K562 (cell line): ENCODE results near the gene CDCP1. TPM values are rescaled to one million over a fixed set of nuclear protein-coding genes. Genes with fewer than 3 reads are reported as not detected.
A peak's percentile ranks its signal among the peaks of the same experiment; 100 is the strongest.

Experiments
- BCL6 ChIP-seq: fragments of 250-450 bp; sonication (Bioruptor Pico); IDR thresholded peaks from 2 replicates; pipeline ENCODE4 v1.4.0; 2020
- CCNT2 ChIP-seq: IDR thresholded peaks from 2 replicates; pipeline ENCODE4 v1.6.1; 2011; ENCODE audit warnings: borderline replicate concordance, low read depth, mild to moderate bottlenecking, moderate library complexity, mixed read lengths, low read length; ENCODE audit not compliant: insufficient read length; ENCODE audit errors: extremely low read depth
- COPS2 ChIP-seq: fragments of 450-650 bp; conservative IDR thresholded peaks from 2 replicates; pipeline ENCODE4 v1.6.1; 2016; ENCODE audit warnings: mild to moderate bottlenecking, moderate library complexity
- CREM ChIP-seq: IDR thresholded peaks from 2 replicates; pipeline ENCODE4 v1.6.1; 2014; ENCODE audit warnings: antibody characterized with exemption, low read depth
- CTBP1 ChIP-seq: fragments of 450-650 bp; IDR thresholded peaks from 2 replicates; pipeline ENCODE4 v1.6.1; 2016; ENCODE audit warnings: borderline replicate concordance
- DMBX1 ChIP-seq: fragments of 250-450 bp; sonication (Bioruptor Pico); IDR thresholded peaks from 2 replicates; pipeline ENCODE4 v1.8.0; 2022; ENCODE audit warnings: inconsistent platforms, mild to moderate bottlenecking, moderate library complexity, borderline replicate concordance
- EGR1 ChIP-seq: fragments of 450-650 bp; conservative IDR thresholded peaks from 2 replicates; pipeline ENCODE4 v1.6.1; 2017; ENCODE audit warnings: mild to moderate bottlenecking
- KDM1A ChIP-seq, 2 experiments: fragments of 450-650 bp; IDR thresholded peaks; 2 replicates each; pipeline ENCODE4 v1.6.1; 2016; ENCODE audit warnings: mild to moderate bottlenecking in 2 of 2
- NCOA1 ChIP-seq: fragments of 450-650 bp; IDR thresholded peaks from 2 replicates; pipeline ENCODE4 v1.6.1; 2016; ENCODE audit warnings: low read depth
- PPARD ChIP-seq: fragments of 250-450 bp; sonication (Bioruptor Pico); IDR thresholded peaks from 2 replicates; pipeline ENCODE4 v1.8.0; 2022; ENCODE audit warnings: inconsistent platforms, mild to moderate bottlenecking, moderate library complexity
- RFX7 ChIP-seq: fragments of 250-450 bp; sonication (Bioruptor Pico); IDR thresholded peaks from 2 replicates; pipeline ENCODE4 v1.5.1; 2021; ENCODE audit warnings: mild to moderate bottlenecking
- TBL1XR1 ChIP-seq, 2 experiments: IDR thresholded peaks; 2 replicates each; pipeline ENCODE4 v1.6.1; 2012; ENCODE audit warnings: improper control_type of control experiment in 2 of 2, low read length in 2 of 2, mild to moderate bottlenecking in 1 of 2
- TEAD4 ChIP-seq, 2 experiments: sonication (generic) in 1 of 2; formaldehyde crosslinking in 1 of 2; IDR thresholded peaks; 2 replicates each; pipeline versions ENCODE4 v1.6.1 to v1.8.0; 2012 to 2022; ENCODE audit warnings: borderline replicate concordance in 1 of 2, inconsistent platforms in 1 of 2, low read length in 1 of 2, mild to moderate bottlenecking in 1 of 2, missing genetic modification reagents in 1 of 2
- ZNF165 ChIP-seq: fragments of 250-450 bp; sonication (Bioruptor Pico); IDR thresholded peaks from 2 replicates; pipeline ENCODE4 v1.4.0; 2020; ENCODE audit warnings: borderline replicate concordance
- ZNF696 ChIP-seq: fragments of 250-450 bp; sonication (Bioruptor Pico); conservative IDR thresholded peaks from 2 replicates; pipeline ENCODE4 v1.4.0; 2020; ENCODE audit warnings: mild to moderate bottlenecking, moderate library complexity
- ZZZ3 ChIP-seq: fragments of 450-650 bp; IDR thresholded peaks from 2 replicates; pipeline ENCODE4 v1.6.1; 2016; ENCODE audit warnings: antibody characterized with exemption, mild to moderate bottlenecking, moderate library complexity
- polyA plus RNA-seq, 8 experiments: library from polyadenylated mRNA; depleted of rRNA in 4 of 8; stranded (reverse) in 5 of 8; unstranded in 3 of 8; fragments of >200 nt; fragmentation: Nextera tagmentation in 2 of 8; fragmentation: Illumina TruSeq in 1 of 8; extraction: Ambion mirVana in 2 of 8; extraction: Trizol in 1 of 8; gene quantifications; 2 replicates each; pipeline versions ENCODE4 v1.2.1 to v1.2.3, GENCODE V29; 2011 to 2014; ENCODE audit warnings: inconsistent platforms in 1 of 8, missing spikeins in 1 of 8
- total RNA-seq, 7 experiments: library from RNA; depleted of rRNA in 6 of 7; stranded (reverse); fragments of >200 nt in 6 of 7; fragmentation: Illumina TruSeq in 2 of 7; extraction: Trizol in 2 of 7; gene quantifications; 2 replicates each; pipeline versions ENCODE4 v1.2.1 to v1.2.3, GENCODE V29; 2011 to 2021; ENCODE audit warnings: low replicate concordance in 1 of 7
- TF ChIP-seq, protein P1 (sequence below): sonication (generic); formaldehyde crosslinking; IDR thresholded peaks from 2 replicates; pipeline ENCODE4 v1.8.0; 2022; ENCODE audit warnings: mild to moderate bottlenecking, low read depth, missing genetic modification reagents
- TF ChIP-seq, protein P2 (sequence below): fragments of 450-650 bp; IDR thresholded peaks from 2 replicates; pipeline ENCODE4 v1.6.1; 2016; ENCODE audit warnings: borderline replicate concordance
- TF ChIP-seq, protein P3 (sequence below): fragments of 450-650 bp; formaldehyde crosslinking; IDR thresholded peaks from 2 replicates; pipeline ENCODE4 v1.4.0; 2022; ENCODE audit warnings: missing genetic modification characterization

The CDCP1 gene
- total and polyA plus RNA-seq, 9 of the 15 experiments (the other 6 are each of a cell fraction or from before 2014, with no cell fraction given) = 3.9 to 16.4 (median 5.2) TPM

DNA sequence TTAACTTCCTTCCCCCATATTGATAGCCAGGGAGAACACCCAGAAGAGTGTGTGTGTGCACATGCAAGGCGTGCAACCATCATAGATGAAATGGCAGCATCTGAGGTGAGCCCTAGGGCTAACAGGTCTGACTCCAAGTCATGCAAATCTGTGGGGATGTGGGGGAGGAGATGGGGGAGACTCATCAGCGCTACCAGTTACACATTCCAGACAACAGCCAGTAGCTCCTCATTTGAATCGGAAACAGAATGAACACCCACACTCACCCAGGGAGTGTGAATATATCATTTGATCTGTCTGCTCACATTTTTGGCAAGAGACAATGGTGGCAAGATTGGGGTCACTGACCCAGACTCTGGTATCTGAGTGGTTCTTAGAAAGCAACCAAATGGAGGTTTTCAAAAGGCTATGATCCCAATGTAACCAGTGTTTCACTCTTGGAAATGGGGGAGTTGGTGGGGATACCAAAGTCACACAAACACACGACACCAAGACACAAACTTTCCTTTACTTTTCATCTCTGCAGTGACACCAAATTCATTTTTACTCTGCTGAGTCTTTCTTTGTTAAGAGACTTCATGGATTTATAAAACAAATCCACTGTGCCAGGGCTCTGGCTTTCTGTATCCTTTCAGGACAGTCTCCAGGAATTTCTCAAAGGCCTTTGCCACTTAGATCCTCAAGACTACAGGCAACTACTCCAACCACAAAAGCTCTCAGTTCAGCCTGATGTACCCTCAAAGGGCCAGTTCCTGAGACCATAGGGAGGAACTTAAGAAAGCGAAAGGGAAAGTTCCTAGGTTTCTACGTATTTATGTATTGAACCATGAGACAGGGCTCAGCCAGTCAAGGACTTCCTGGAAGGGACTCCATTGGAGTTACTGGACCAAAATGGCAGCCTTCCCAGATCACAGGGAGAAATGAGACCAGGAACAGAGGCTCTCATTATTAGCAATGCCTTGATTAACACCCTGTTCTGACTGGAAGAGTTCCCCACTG lies 2.2 kb downstream of the CDCP1 start (continued):
- TF ChIP-seq EGR1 (peak; percentile 78), CTBP1 (peak; percentile 49; the same call in 1 of the 2 replicates), DMBX1 (CRISPR knock-in tag) (peak; percentile 68; the same call in 1 of the 2 replicates), ZNF696 (CRISPR knock-in tag) (no peak), PPARD (CRISPR knock-in tag) (no peak), COPS2 (no peak), RFX7 (CRISPR knock-in tag) (no peak), CCNT2 (no peak), CREM (peak; percentile 34; the same call in 1 of the 2 replicates), BCL6 (CRISPR knock-in tag) (no peak), KDM1A (IDR thresholded peaks at IDR 0.05) (peak; percentile 78 to 79; a peak in 3 of 4 replicates), TBL1XR1 (IDR thresholded peaks at IDR 0.05; ENCODE audit: low read length in 2 of 2) (0 out of 4 replicates have a peak, but pooled peaks of 1 of the 2 experiments have one; percentile 26), ZNF165 (CRISPR knock-in tag) (no peak), NCOA1 (no peak), TEAD4 (IDR thresholded peaks at IDR 0.05; ENCODE audit: low read length) (peak; percentile 76), TEAD4 (CRISPR knock-in tag; IDR thresholded peaks at IDR 0.05; ENCODE audit: borderline replicate concordance) (no peak), ZZZ3 (no peak)
- TF ChIP-seq, protein P1, sequence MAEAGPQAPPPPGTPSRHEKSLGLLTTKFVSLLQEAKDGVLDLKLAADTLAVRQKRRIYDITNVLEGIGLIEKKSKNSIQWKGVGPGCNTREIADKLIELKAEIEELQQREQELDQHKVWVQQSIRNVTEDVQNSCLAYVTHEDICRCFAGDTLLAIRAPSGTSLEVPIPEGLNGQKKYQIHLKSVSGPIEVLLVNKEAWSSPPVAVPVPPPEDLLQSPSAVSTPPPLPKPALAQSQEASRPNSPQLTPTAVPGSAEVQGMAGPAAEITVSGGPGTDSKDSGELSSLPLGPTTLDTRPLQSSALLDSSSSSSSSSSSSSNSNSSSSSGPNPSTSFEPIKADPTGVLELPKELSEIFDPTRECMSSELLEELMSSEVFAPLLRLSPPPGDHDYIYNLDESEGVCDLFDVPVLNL = 0 out of 2 replicates have a peak, but pooled peaks have one; percentile 32
- TF ChIP-seq, protein P2, sequence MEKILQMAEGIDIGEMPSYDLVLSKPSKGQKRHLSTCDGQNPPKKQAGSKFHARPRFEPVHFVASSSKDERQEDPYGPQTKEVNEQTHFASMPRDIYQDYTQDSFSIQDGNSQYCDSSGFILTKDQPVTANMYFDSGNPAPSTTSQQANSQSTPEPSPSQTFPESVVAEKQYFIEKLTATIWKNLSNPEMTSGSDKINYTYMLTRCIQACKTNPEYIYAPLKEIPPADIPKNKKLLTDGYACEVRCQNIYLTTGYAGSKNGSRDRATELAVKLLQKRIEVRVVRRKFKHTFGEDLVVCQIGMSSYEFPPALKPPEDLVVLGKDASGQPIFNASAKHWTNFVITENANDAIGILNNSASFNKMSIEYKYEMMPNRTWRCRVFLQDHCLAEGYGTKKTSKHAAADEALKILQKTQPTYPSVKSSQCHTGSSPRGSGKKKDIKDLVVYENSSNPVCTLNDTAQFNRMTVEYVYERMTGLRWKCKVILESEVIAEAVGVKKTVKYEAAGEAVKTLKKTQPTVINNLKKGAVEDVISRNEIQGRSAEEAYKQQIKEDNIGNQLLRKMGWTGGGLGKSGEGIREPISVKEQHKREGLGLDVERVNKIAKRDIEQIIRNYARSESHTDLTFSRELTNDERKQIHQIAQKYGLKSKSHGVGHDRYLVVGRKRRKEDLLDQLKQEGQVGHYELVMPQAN = no peak
- TF ChIP-seq, protein P3, sequence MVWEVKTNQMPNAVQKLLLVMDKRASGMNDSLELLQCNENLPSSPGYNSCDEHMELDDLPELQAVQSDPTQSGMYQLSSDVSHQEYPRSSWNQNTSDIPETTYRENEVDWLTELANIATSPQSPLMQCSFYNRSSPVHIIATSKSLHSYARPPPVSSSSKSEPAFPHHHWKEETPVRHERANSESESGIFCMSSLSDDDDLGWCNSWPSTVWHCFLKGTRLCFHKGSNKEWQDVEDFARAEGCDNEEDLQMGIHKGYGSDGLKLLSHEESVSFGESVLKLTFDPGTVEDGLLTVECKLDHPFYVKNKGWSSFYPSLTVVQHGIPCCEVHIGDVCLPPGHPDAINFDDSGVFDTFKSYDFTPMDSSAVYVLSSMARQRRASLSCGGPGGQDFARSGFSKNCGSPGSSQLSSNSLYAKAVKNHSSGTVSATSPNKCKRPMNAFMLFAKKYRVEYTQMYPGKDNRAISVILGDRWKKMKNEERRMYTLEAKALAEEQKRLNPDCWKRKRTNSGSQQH (CRISPR knock-in tag) = 0 out of 2 replicates have a peak, but pooled peaks have one; percentile 8
